GM12878 (cell line): Measurements from ENCODE around the gene RPL18. TPM values are rescaled to one million over a fixed set of nuclear protein-coding genes. Genes with fewer than 3 reads are reported as not detected.

Experiments
- ATAC-seq: fragments of 200-7000 bp; cut with Tn5 transposase; 3 replicates; pipeline ENCODE4 v1.9.1; 2020; ENCODE audit warnings: mild to moderate bottlenecking, moderate library complexity
- BruUV-seq: library from RNA; stranded (reverse); fragments of 400-500 nt; replicated peaks from 2 replicates; lab custom pipeline; 2021; lab: Mats Ljungman, UMichigan
- CTCF ChIA-PET: fragments of 300-600 bp; sonication (Branson Sonifier 250); formaldehyde crosslinking; extraction: SDS; loops from one replicate; lab custom pipeline; 2021; ENCODE audit warnings: inconsistent platforms; lab: Yijun Ruan, JAX
- POLR2A ChIA-PET: fragments of 350-600 bp; formaldehyde crosslinking; extraction: SDS; loops from one replicate; lab custom pipeline; 2021; ENCODE audit warnings: inconsistent platforms; lab: Charles Lee
- RAD21 ChIA-PET: fragments of 300-600 bp; sonication (Branson Sonifier 250); formaldehyde crosslinking; loops from one replicate; lab custom pipeline; 2023; ENCODE audit warnings: antibody characterized with exemption; ENCODE audit not compliant: unreplicated experiment; lab: Charles Lee
- SMC1A ChIA-PET: fragments of 300-600 bp; sonication (Branson Sonifier 250); formaldehyde crosslinking; loops from one replicate; lab custom pipeline; 2023; ENCODE audit not compliant: unreplicated experiment, uncharacterized antibody; lab: Charles Lee
- DNase-seq: peaks from one replicate; pipeline ENCODE4 v3.0.0-alpha.2; 2011; ENCODE audit warnings: low read depth, low spot score
- FAIRE-seq: peaks from 3 replicates; lab custom pipeline; 2011; peaks lifted over from hg19 to GRCh38; lab: Jason Lieb, UNC
- H2AFZ ChIP-seq: 2 replicates; pipeline ENCODE4 v1.6.0; 2011; ENCODE audit warnings: low read depth, low read length, control low read depth; ENCODE audit not compliant: control insufficient read depth
- H3K27ac ChIP-seq: 2 replicates; pipeline ENCODE4 v1.5.1; 2011; ENCODE audit warnings: control low read depth; ENCODE audit not compliant: control insufficient read depth, insufficient read depth
- H3K27me3 ChIP-seq, 2 experiments: replicated peaks in 1 of 2; 2 replicates each; pipeline versions ENCODE4 v1.6.0 to v1.6.1; 2011; ENCODE audit warnings: low read length in 1 of 2; ENCODE audit not compliant: control insufficient read depth in 2 of 2, insufficient read depth in 2 of 2
- H3K36me3 ChIP-seq, 2 experiments: 2 replicates each; pipeline ENCODE4 v1.5.1; 2011; ENCODE audit warnings: low read length in 1 of 2; ENCODE audit not compliant: control insufficient read depth in 2 of 2, insufficient read depth in 2 of 2
- H3K4me1 ChIP-seq: 2 replicates; pipeline ENCODE4 v1.6.1; 2011; ENCODE audit warnings: mild to moderate bottlenecking, low read length, moderate library complexity, mixed read lengths; ENCODE audit not compliant: control insufficient read depth, insufficient read depth
- H3K4me2 ChIP-seq: 2 replicates; pipeline ENCODE4 v1.6.0; 2011; ENCODE audit warnings: control low read depth; ENCODE audit not compliant: control insufficient read depth, insufficient read depth
- H3K4me3 ChIP-seq: fragments of 200-600 bp; sonication (generic); 2 replicates; pipeline ENCODE4 v1.5.1; 2016
- H3K79me2 ChIP-seq: 2 replicates; pipeline ENCODE4 v1.6.0; 2011; ENCODE audit warnings: low read length; ENCODE audit not compliant: control insufficient read depth, insufficient read depth
- H3K9ac ChIP-seq: 2 replicates; pipeline ENCODE4 v1.8.0; 2011; ENCODE audit warnings: low read length, control low read depth, mixed read lengths; ENCODE audit not compliant: control insufficient read depth, insufficient read depth
- H3K9me3 ChIP-seq: replicated peaks from 3 replicates; pipeline ENCODE4 v1.5.1; 2011; ENCODE audit warnings: mild to moderate bottlenecking, low read length; ENCODE audit not compliant: control insufficient read depth, insufficient read depth
- H4K20me1 ChIP-seq: 2 replicates; pipeline ENCODE4 v1.6.0; 2011; ENCODE audit not compliant: control insufficient read depth, insufficient read depth
- CEBPB ChIP-seq, 2 experiments: fragments of 150-350 bp in 1 of 2; IDR thresholded peaks; 2 replicates each; pipeline ENCODE4 v1.6.1; 2012 to 2014; ENCODE audit warnings: low read depth in 2 of 2, low read length in 2 of 2, borderline replicate concordance in 1 of 2, inconsistent platforms in 1 of 2
- DPF2 ChIP-seq: fragments of 450-650 bp; IDR thresholded peaks from 2 replicates; pipeline ENCODE4 v1.6.1; 2017; ENCODE audit warnings: mild to moderate bottlenecking
- GATAD2B ChIP-seq: fragments of 450-650 bp; conservative IDR thresholded peaks from 2 replicates; pipeline ENCODE4 v1.6.1; 2017; ENCODE audit warnings: low read depth, mild to moderate bottlenecking, moderate library complexity
- JUND ChIP-seq: IDR thresholded peaks from 2 replicates; pipeline ENCODE4 v1.6.1; 2012; ENCODE audit warnings: low read depth, mild to moderate bottlenecking, low read length, improper control_type of control experiment, moderate library complexity
- PML ChIP-seq: IDR thresholded peaks from 2 replicates; pipeline ENCODE4 v1.6.1; 2012; ENCODE audit warnings: low read length, inconsistent platforms
- POU2F2 ChIP-seq: IDR thresholded peaks from 3 replicates; pipeline ENCODE4 v1.6.1; 2011; ENCODE audit warnings: low read depth, mild to moderate bottlenecking, low read length, borderline replicate concordance
- RCOR1 ChIP-seq: conservative IDR thresholded peaks from 2 replicates; pipeline ENCODE4 v1.6.1; 2012; ENCODE audit warnings: low read depth, low read length, improper control_type of control experiment
- RFX5 ChIP-seq: IDR thresholded peaks from 2 replicates; pipeline ENCODE4 v1.6.1; 2011; ENCODE audit warnings: low read depth, low read length, improper control_type of control experiment
- SIN3A ChIP-seq: IDR thresholded peaks from 2 replicates; pipeline ENCODE4 v1.6.1; 2012; ENCODE audit warnings: low read depth, low read length, improper control_type of control experiment
- SPI1 ChIP-seq: IDR thresholded peaks from 2 replicates; pipeline ENCODE4 v1.6.1; 2011; ENCODE audit warnings: low read depth, mild to moderate bottlenecking, low read length, moderate library complexity, borderline replicate concordance; ENCODE audit not compliant: insufficient read depth
- TCF3 ChIP-seq: IDR thresholded peaks from 2 replicates; pipeline ENCODE4 v1.6.1; 2012; ENCODE audit warnings: low read depth, mild to moderate bottlenecking, low read length, borderline replicate concordance; ENCODE audit not compliant: insufficient read depth
- ZNF622 ChIP-seq: fragments of 450-650 bp; IDR thresholded peaks from 2 replicates; pipeline ENCODE4 v1.6.1; 2017; ENCODE audit warnings: mild to moderate bottlenecking, inconsistent platforms
- WGBS: methylation state at CpG from one replicate; pipeline ENCODE4 v1.1.6; 2016; ENCODE audit warnings: low lambda C conversion rate; ENCODE audit not compliant: insufficient replicate concordance, insufficient coverage; ENCODE audit errors: missing lambda C conversion rate; 5-methylcytosine and 5-hydroxymethylcytosine counted together
- in situ Hi-C: fragments of 300-500 bp; cut with MboI; formaldehyde crosslinking; loops from 9 replicates; pipeline ENCODE4 v1.14.3; 2018; ENCODE audit warnings: mixed read lengths
- intact Hi-C: fragments of 100-400 bp; cut with micrococcal nuclease; formaldehyde crosslinking; loops from one replicate; pipeline ENCODE4 v1.14.2; 2022; ENCODE audit not compliant: unreplicated experiment
- polyA plus RNA-seq, 11 experiments: library from polyadenylated mRNA; depleted of rRNA in 4 of 11; unstranded in 6 of 11; stranded (reverse) in 5 of 11; fragments of >200 nt; fragmentation: Nextera tagmentation in 4 of 11; fragmentation: Illumina TruSeq in 1 of 11; extraction: Ambion mirVana in 4 of 11; extraction: Trizol in 1 of 11; gene quantifications; 1 replicate in 1 of 11; 2 replicates in 10 of 11; pipeline versions ENCODE4 v1.2.1 to v1.2.3, GENCODE V29; 2011 to 2016; ENCODE audit warnings: inconsistent platforms in 2 of 11, missing spikeins in 2 of 11, low read depth in 1 of 11
- total RNA-seq, 4 experiments: library from RNA; depleted of rRNA in 3 of 4; stranded (reverse); fragments of >200 nt in 3 of 4; fragmentation: Illumina TruSeq in 1 of 4; extraction: Trizol in 1 of 4; gene quantifications; 2 replicates each; pipeline versions ENCODE4 v1.2.1 to v1.2.3, GENCODE V29; 2013 to 2021
- TF ChIP-seq, protein P1 (sequence below): fragments of 450-650 bp; formaldehyde crosslinking; IDR thresholded peaks from 2 replicates; pipeline ENCODE4 v1.5.0; 2022; ENCODE audit warnings: mild to moderate bottlenecking, missing genetic modification characterization
- TF ChIP-seq, protein P2 (sequence below): fragments of 450-650 bp; IDR thresholded peaks from 2 replicates; pipeline ENCODE4 v1.6.1; 2017; ENCODE audit warnings: mild to moderate bottlenecking
- TF ChIP-seq, protein P3 (sequence below): fragments of 450-650 bp; IDR thresholded peaks from 2 replicates; pipeline ENCODE4 v1.6.1; 2016; ENCODE audit warnings: mild to moderate bottlenecking

Gene RPL18
- total and polyA plus RNA-seq, 10 of the 15 experiments (the other 5 are each of a cell fraction or from before 2014, with no cell fraction given), result 393 to 4,267 (median 2,019) TPM

DNA sequence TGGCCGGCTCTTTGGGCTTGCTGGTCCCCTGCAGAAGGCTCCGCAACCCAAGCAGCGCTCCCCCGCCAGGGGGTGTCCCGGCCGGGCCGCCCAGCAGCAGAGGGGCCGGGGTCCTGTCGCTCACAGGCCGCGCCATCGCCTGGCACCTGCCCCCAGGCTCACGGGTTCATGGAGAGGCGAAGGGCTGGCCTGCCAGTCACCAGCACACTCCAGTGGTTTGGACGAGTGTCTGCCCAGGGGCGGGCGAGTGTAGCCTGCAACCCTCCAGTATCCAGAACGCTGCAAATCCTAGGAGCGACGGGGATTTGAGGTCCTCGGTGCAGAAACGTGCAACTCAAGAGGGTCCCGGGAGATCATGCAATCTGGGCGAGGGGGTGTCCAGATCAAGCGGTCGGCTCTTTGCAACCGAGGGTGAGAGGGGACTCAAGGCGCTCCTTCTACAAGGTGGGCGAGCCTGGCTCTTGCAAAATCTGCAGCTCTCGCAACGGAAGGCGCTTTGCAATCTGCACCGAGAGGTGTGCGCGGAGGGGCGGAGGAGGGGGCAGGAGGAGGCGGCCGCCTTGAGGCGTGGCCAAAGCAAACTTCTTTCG, 18.0 kb upstream of the RPL18 start, which contains the start of gene DBP:
DBP (minus strand) TSS at position 521 of the 590 bp plus-strand sequence; CDS start at position 136, 385 bp downstream.
- ATAC-seq (peak; percentile 4; the same call in 2 of the 3 replicates), FAIRE-seq (no peak), DNase-seq (no peak)
- in situ Hi-C loops, result loop anchor here (25.0 kb wide), 1 partner anchor 1250 kb away; the partner anchor contains the start of genes AKT1S1, IL4I1 and TBC1D17
- RAD21 ChIA-PET, result interaction anchor here (1.3 kb wide), 1 partner anchor 356 kb away, joined by 3 read pairs; the partner anchor contains the start of genes GYS1 and RUVBL2
- H3K4me1 ChIP-seq, result peaks cover 28% of the 10 kb centered on the region
- no peaks in the 10 kb centered on the region for H4K20me1 ChIP-seq
- SMC1A ChIA-PET, result interaction anchor here (1.3 kb wide), 1 partner anchor 8 kb away, joined by 4 read pairs; the partner anchor contains the start of gene CA11
- no peaks in the 10 kb centered on the region for H3K36me3 ChIP-seq
- H3K79me2 ChIP-seq, result peaks cover 5% of the 10 kb centered on the region
- no TSS peak for BruUV-seq
- peak within 1 kb of the TSS; percentile 89 for H3K4me3 ChIP-seq
- intact Hi-C loops, result loop anchor here (10.0 kb wide), 1 partner anchor 328 kb away; the partner anchor contains the start of gene FTL
- H3K27ac ChIP-seq, result peak within 1 kb of the TSS; percentile 93
- no peaks in the 10 kb centered on the region for H3K27me3 ChIP-seq
- H2AFZ ChIP-seq, result peak within 1 kb of the TSS; percentile 71
- peak within 1 kb of the TSS; percentile 72 for H3K9ac ChIP-seq
- under 1% methylated on average over 40 of the region's 40 CpGs for WGBS
- POLR2A ChIA-PET, result interaction anchor here (0.6 to 1.3 kb wide), 6 partner anchors 9 to 328 kb away, joined by 3 to 11 read pairs (median 4); partner anchors contain the start of gene FTL
- no peaks in the 10 kb centered on the region for H3K9me3 ChIP-seq
- H3K4me2 ChIP-seq, result peak within 1 kb of the TSS; percentile 86
- CTCF ChIA-PET, result no interaction called here
- TF ChIP-seq, protein P1, sequence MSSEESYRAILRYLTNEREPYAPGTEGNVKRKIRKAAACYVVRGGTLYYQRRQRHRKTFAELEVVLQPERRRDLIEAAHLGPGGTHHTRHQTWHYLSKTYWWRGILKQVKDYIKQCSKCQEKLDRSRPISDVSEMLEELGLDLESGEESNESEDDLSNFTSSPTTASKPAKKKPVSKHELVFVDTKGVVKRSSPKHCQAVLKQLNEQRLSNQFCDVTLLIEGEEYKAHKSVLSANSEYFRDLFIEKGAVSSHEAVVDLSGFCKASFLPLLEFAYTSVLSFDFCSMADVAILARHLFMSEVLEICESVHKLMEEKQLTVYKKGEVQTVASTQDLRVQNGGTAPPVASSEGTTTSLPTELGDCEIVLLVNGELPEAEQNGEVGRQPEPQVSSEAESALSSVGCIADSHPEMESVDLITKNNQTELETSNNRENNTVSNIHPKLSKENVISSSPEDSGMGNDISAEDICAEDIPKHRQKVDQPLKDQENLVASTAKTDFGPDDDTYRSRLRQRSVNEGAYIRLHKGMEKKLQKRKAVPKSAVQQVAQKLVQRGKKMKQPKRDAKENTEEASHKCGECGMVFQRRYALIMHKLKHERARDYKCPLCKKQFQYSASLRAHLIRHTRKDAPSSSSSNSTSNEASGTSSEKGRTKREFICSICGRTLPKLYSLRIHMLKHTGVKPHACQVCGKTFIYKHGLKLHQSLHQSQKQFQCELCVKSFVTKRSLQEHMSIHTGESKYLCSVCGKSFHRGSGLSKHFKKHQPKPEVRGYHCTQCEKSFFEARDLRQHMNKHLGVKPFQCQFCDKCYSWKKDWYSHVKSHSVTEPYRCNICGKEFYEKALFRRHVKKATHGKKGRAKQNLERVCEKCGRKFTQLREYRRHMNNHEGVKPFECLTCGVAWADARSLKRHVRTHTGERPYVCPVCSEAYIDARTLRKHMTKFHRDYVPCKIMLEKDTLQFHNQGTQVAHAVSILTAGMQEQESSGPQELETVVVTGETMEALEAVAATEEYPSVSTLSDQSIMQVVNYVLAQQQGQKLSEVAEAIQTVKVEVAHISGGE, result no peak
- TF ChIP-seq, protein P2, sequence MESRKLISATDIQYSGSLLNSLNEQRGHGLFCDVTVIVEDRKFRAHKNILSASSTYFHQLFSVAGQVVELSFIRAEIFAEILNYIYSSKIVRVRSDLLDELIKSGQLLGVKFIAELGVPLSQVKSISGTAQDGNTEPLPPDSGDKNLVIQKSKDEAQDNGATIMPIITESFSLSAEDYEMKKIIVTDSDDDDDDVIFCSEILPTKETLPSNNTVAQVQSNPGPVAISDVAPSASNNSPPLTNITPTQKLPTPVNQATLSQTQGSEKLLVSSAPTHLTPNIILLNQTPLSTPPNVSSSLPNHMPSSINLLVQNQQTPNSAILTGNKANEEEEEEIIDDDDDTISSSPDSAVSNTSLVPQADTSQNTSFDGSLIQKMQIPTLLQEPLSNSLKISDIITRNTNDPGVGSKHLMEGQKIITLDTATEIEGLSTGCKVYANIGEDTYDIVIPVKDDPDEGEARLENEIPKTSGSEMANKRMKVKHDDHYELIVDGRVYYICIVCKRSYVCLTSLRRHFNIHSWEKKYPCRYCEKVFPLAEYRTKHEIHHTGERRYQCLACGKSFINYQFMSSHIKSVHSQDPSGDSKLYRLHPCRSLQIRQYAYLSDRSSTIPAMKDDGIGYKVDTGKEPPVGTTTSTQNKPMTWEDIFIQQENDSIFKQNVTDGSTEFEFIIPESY, result no peak
- TF ChIP-seq GATAD2B (0 out of 2 replicates have a peak, but pooled peaks have one; percentile 57), JUND (no peak), SPI1 (no peak), ZNF622 (no peak), DPF2 (0 out of 2 replicates have a peak, but pooled peaks have one; percentile 49), RCOR1 (no peak), RFX5 (no peak), SIN3A (0 out of 2 replicates have a peak, but pooled peaks have one; percentile 30), PML (no peak), TCF3 (no peak), POU2F2 (no peak), CEBPB (IDR thresholded peaks at IDR 0.05; ENCODE audit: borderline replicate concordance in 1 of 2, low read depth in 2 of 2, low read length in 2 of 2) (0 out of 4 replicates have a peak, but pooled peaks of 1 of the 2 experiments have one; percentile 4)
- TF ChIP-seq, protein P3, sequence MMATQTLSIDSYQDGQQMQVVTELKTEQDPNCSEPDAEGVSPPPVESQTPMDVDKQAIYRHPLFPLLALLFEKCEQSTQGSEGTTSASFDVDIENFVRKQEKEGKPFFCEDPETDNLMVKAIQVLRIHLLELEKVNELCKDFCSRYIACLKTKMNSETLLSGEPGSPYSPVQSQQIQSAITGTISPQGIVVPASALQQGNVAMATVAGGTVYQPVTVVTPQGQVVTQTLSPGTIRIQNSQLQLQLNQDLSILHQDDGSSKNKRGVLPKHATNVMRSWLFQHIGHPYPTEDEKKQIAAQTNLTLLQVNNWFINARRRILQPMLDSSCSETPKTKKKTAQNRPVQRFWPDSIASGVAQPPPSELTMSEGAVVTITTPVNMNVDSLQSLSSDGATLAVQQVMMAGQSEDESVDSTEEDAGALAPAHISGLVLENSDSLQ, result peak; percentile 84
